GM12872 (cell line): ENCODE measurements around the gene HDAC4.

ENCODE experiments used
- TF ChIP-seq, protein P1 (sequence below): IDR thresholded peaks from 3 replicates; pipeline ENCODE4 v1.5.1; 2011; ENCODE audit warnings: low read depth, mild to moderate bottlenecking, low read length, moderate library complexity; ENCODE audit not compliant: insufficient read depth

HDAC4 gene

GRCh38 chr2:239042046-239042445, 358.8 kb downstream of the HDAC4 start:
- TF ChIP-seq, protein P1, sequence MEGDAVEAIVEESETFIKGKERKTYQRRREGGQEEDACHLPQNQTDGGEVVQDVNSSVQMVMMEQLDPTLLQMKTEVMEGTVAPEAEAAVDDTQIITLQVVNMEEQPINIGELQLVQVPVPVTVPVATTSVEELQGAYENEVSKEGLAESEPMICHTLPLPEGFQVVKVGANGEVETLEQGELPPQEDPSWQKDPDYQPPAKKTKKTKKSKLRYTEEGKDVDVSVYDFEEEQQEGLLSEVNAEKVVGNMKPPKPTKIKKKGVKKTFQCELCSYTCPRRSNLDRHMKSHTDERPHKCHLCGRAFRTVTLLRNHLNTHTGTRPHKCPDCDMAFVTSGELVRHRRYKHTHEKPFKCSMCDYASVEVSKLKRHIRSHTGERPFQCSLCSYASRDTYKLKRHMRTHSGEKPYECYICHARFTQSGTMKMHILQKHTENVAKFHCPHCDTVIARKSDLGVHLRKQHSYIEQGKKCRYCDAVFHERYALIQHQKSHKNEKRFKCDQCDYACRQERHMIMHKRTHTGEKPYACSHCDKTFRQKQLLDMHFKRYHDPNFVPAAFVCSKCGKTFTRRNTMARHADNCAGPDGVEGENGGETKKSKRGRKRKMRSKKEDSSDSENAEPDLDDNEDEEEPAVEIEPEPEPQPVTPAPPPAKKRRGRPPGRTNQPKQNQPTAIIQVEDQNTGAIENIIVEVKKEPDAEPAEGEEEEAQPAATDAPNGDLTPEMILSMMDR, result no peak

DNA sequence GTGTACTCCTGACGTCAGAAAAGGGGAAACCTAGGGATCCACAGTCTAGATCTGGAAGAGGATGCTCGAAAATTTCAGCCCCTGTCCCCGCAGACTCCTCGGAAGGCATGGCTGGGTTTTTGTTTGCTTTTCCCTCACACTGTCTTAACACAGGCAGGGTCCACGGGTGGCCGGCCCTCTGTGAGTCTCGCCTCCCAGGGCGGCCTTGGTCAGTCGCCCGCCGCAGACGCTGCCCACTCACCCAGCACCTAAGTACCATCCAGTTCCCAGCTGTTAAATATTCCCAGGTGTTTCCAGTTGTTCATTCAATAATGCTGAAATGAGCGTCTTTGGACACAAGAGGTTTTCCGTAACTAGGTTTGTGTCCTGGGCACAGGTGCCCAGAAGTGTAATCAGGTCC, 359.8 kb downstream of the HDAC4 start:
- TF ChIP-seq, protein P1, result no peak

GRCh38 chr2:239040152-239040761, 360.6 kb downstream of the HDAC4 start:
- TF ChIP-seq, protein P1, result no peak

- TF ChIP-seq, protein P1, result no peak
These were observed 361.4 kb downstream of the HDAC4 start for GRCh38 chr2:239039479-239039861.

GRCh38 chr2:239038773-239039478, 361.9 kb downstream of the HDAC4 start:
- TF ChIP-seq, protein P1, result no peak

GRCh38 chr2:239037559-239037910, 363.3 kb downstream of the HDAC4 start:
- TF ChIP-seq, protein P1, result no peak

DNA sequence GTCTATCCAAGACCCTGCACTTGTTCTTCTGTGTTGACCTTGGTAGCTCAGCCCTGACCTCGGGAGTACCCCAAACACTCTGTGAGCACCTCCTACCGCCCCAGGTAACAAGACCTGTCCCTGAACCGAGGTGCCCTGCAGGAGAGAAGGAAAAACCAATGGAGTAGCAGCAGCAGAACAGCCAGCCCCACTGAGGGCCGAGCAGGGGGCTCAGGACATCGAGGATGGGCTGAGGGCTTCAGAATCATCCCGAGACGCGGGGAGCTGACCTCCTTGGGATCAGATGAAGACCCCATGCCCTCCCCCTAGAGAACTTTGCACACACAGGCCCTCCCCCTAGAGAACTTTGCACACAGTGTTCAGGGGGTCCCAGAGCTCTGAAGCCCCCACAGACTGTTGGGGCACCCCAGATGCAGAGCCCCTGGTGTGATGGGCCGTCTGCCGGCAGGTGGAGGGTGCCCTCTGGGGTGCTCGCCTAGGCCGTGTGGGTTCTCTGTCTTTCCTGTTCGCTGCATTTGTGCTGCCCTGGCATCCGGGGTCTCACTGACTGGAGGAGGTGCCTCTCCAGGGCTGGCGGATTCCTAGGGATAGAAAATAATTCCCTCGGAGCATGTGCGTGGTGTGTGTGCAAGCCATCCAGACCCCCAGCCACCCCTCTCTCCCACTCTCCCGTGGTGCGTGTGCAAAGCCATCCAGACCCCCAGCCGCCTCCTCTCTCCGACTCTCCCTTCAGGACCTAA, 363.8 kb downstream of the HDAC4 start:
- TF ChIP-seq, protein P1, result no peak
